Measurements from ENCODE around the gene PEX10.

- TF ChIP-seq, protein P1, sequence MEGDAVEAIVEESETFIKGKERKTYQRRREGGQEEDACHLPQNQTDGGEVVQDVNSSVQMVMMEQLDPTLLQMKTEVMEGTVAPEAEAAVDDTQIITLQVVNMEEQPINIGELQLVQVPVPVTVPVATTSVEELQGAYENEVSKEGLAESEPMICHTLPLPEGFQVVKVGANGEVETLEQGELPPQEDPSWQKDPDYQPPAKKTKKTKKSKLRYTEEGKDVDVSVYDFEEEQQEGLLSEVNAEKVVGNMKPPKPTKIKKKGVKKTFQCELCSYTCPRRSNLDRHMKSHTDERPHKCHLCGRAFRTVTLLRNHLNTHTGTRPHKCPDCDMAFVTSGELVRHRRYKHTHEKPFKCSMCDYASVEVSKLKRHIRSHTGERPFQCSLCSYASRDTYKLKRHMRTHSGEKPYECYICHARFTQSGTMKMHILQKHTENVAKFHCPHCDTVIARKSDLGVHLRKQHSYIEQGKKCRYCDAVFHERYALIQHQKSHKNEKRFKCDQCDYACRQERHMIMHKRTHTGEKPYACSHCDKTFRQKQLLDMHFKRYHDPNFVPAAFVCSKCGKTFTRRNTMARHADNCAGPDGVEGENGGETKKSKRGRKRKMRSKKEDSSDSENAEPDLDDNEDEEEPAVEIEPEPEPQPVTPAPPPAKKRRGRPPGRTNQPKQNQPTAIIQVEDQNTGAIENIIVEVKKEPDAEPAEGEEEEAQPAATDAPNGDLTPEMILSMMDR (conservative IDR thresholded peaks at IDR 0.05; ENCODE audit: low read length), result no peak
- no peak for TF ChIP-seq EZH2phosphoT487 (IDR thresholded peaks at IDR 0.05; ENCODE audit: borderline replicate concordance)
Observed at GRCh38 chr1:2394220-2394619, 18.1 kb downstream of the PEX10 start.

All from Loucy (cell line).